Keratinocyte (primary cell): ENCODE measurements around the gene SLC5A3.

Source experiments
- CTCF ChIP-seq, 3 experiments: IDR thresholded peaks in 1 of 3; conservative IDR thresholded peaks in 1 of 3; optimal IDR thresholded peaks in 1 of 3; 2 replicates in 2 of 3; 3 replicates in 1 of 3; pipeline versions ENCODE3 to v1.5.1; 2011; ENCODE audit warnings: low read length in 3 of 3, mild to moderate bottlenecking in 3 of 3, moderate library complexity in 2 of 3, control low read depth in 1 of 3, inconsistent platforms in 1 of 3; ENCODE audit not compliant: insufficient read depth in 2 of 3; ENCODE audit errors: extremely low read depth in 1 of 3
- EZH2 ChIP-seq: IDR thresholded peaks from one replicate; pipeline ENCODE4 v1.6.1; 2012; ENCODE audit warnings: inconsistent platforms, mild to moderate bottlenecking, low read length, moderate library complexity

GRCh38 chr21:34071683-34072082 lies 1.7 kb upstream of the SLC5A3 start:
- no peak for TF ChIP-seq CTCF (optimal IDR thresholded peaks at IDR 0.05 in 1 of 3, IDR thresholded peaks at IDR 0.05 in 1 of 3, conservative IDR thresholded peaks at IDR 0.05 in 1 of 3; ENCODE audit: extremely low read depth in 1 of 3, insufficient read depth in 2 of 3, low read length in 3 of 3)
- TF ChIP-seq EZH2: no peak
